ENCODE results near the gene JAM3.
A peak's percentile ranks its signal among the peaks of the same experiment; 100 is the strongest.
"Not testable (repeated sequence)": the region's sequence is repeated elsewhere in the genome, so short reads cannot be mapped to it uniquely, and the experiment has no call there.

Gene JAM3

DNA sequence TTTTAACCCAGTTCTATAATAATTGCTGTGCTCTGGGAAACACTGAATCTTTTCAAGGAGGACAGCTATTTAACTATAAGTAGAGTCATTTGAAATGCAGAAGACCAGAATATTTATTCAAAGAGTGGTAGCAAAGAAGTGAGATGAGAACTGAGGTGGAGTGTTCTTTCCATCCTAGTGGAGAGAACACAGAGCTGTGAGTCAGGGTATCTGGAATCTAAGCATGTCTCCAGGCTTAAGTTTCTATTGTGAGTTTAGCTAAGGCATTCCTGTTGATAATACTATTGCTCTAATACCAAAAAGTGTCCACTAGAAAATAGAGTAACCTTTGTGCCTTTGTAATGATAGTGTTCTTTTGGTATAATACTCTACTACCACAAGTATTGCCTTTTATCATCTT lies 32.4 kb downstream of the JAM3 start:
- Histone ChIP-seq H3K27me3 (ENCODE audit: control insufficient read depth, insufficient read depth, low read length) (no peaks in the 10 kb centered on the region), H3K4me3 (ENCODE audit: low read length) (no peak overlapping the region), H3K36me3 (ENCODE audit: control insufficient read depth, insufficient read depth, low read length) (no peaks in the 10 kb centered on the region), H3K27ac (ENCODE audit: low read depth, low read length) (no peak overlapping the region), H3K9ac (ENCODE audit: low read length) (no peak overlapping the region), H3K4me1 (ENCODE audit: control insufficient read depth, insufficient read depth, low read length) (no peaks in the 10 kb centered on the region)

DNA sequence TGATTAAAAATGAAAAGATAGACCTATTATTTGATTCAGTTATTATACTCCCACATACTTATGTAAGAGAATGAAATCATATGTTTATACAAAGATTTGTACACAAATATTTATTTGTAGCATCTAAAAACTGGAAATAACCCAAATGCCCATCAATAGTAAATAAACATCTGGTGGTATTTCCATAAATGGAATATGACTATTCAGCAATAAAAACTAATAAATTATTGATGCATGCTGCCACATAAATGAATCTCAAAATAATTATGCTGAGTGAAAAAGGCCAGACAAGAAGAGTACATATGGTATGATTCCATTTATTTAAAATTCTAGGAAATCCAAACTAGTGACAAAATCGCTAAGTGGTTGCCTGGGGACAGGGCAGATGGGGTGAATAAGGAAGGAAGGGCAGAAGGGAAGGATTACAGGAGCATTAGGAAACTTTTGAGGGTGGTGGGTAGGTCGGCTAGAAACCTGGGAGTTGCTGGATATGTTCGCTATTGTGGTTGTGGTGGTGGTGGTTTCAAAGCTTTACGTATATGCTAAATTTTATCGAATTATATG lies 41.5 kb downstream of the JAM3 start:
- Histone ChIP-seq H3K9ac (ENCODE audit: low read length) (no peak overlapping the region), H3K27me3 (ENCODE audit: control insufficient read depth, insufficient read depth, low read length) (no peaks in the 10 kb centered on the region), H3K4me3 (ENCODE audit: low read length) (no peak overlapping the region), H3K27ac (ENCODE audit: low read depth, low read length) (no peak overlapping the region), H3K4me1 (ENCODE audit: control insufficient read depth, insufficient read depth, low read length) (no peaks in the 10 kb centered on the region), H3K36me3 (ENCODE audit: control insufficient read depth, insufficient read depth, low read length) (no peaks in the 10 kb centered on the region)

- not testable (repeated sequence) for H3K4me3 ChIP-seq (ENCODE audit: low read length); H3K27ac ChIP-seq (ENCODE audit: low read depth, low read length); H3K9ac ChIP-seq (ENCODE audit: low read length); H3K27me3 ChIP-seq (ENCODE audit: control insufficient read depth, insufficient read depth, low read length); H3K4me1 ChIP-seq (ENCODE audit: control insufficient read depth, insufficient read depth, low read length); H3K36me3 ChIP-seq (ENCODE audit: control insufficient read depth, insufficient read depth, low read length)
Observed at GRCh38 chr11:134113787-134114186, 44.9 kb downstream of the JAM3 start.

- Histone ChIP-seq H3K9ac (ENCODE audit: low read length) (no peak overlapping the region), H3K4me3 (ENCODE audit: low read length) (no peak overlapping the region), H3K27me3 (ENCODE audit: control insufficient read depth, insufficient read depth, low read length) (no peaks in the 10 kb centered on the region), H3K27ac (ENCODE audit: low read depth, low read length) (no peak overlapping the region), H3K36me3 (ENCODE audit: control insufficient read depth, insufficient read depth, low read length) (no peaks in the 10 kb centered on the region), H3K4me1 (ENCODE audit: control insufficient read depth, insufficient read depth, low read length) (peaks cover 25% of the 10 kb centered on the region)
Observed at GRCh38 chr11:134116210-134116609, 47.3 kb downstream of the JAM3 start.

DNA sequence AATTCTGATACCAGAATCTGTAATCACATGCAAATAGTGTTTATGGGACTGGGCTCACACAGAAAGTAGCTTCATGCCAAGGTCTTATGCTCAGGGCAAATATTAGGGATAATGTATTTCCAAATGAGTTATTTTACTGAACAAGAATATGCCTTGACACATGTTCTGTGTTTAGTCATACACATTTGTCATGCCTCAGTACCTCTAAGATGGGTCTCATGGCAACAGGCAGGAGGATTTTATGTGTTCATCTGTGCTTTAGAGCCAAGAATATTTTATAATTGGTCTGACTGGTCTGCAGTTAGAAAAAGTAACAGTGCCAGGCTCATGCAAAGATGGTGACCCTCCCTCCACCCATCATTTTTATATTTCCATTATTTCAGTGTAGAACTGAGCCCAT lies 49.1 kb downstream of the JAM3 start:
- Histone ChIP-seq H3K27ac (ENCODE audit: low read depth, low read length) (peak overlapping the region; percentile 14), H3K4me1 (ENCODE audit: control insufficient read depth, insufficient read depth, low read length) (peaks cover 36% of the 10 kb centered on the region), H3K4me3 (ENCODE audit: low read length) (no peak overlapping the region), H3K36me3 (ENCODE audit: control insufficient read depth, insufficient read depth, low read length) (no peaks in the 10 kb centered on the region), H3K27me3 (ENCODE audit: control insufficient read depth, insufficient read depth, low read length) (no peaks in the 10 kb centered on the region), H3K9ac (ENCODE audit: low read length) (no peak overlapping the region)

DNA sequence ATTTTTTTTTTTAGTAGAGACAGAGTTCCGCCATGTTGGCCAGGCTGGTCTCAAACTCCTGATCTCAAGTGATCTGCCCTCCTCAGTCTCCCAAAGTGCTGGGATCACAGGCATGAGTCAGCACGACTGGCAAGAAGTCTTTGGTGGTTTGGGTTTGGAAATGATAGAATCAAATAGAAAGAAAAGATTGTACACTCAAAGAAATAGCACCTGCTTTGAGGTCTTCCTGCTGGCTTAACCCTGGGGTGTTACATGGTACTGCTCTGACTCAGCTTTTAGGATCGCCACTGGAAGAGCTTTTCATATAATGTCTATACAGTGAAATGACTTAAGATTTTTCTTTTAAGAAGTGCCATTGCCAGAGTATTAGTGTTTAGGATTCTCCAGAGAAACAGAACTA lies 50.2 kb downstream of the JAM3 start:
- no peaks in the 10 kb centered on the region for H3K27me3 ChIP-seq (ENCODE audit: control insufficient read depth, insufficient read depth, low read length)
- H3K4me3 ChIP-seq (ENCODE audit: low read length): no peak overlapping the region
- peaks cover 36% of the 10 kb centered on the region for H3K4me1 ChIP-seq (ENCODE audit: control insufficient read depth, insufficient read depth, low read length)
- H3K9ac ChIP-seq (ENCODE audit: low read length): no peak overlapping the region
- H3K27ac ChIP-seq (ENCODE audit: low read depth, low read length): peak overlapping the region; percentile 94
- H3K36me3 ChIP-seq (ENCODE audit: control insufficient read depth, insufficient read depth, low read length): no peaks in the 10 kb centered on the region

GRCh38 chr11:134120143-134120850 lies 51.4 kb downstream of the JAM3 start:
- H3K9ac ChIP-seq (ENCODE audit: low read length): no peak overlapping the region
- H3K4me3 ChIP-seq (ENCODE audit: low read length): peak overlapping the region; percentile 58
- H3K36me3 ChIP-seq (ENCODE audit: control insufficient read depth, insufficient read depth, low read length): no peaks in the 10 kb centered on the region
- H3K27me3 ChIP-seq (ENCODE audit: control insufficient read depth, insufficient read depth, low read length): no peaks in the 10 kb centered on the region
- peak overlapping the region; percentile 94 for H3K27ac ChIP-seq (ENCODE audit: low read depth, low read length)
- peaks cover 38% of the 10 kb centered on the region for H3K4me1 ChIP-seq (ENCODE audit: control insufficient read depth, insufficient read depth, low read length)

GRCh38 chr11:134120921-134121526 lies 52.2 kb downstream of the JAM3 start:
- Histone ChIP-seq H3K27me3 (ENCODE audit: control insufficient read depth, insufficient read depth, low read length) (no peaks in the 10 kb centered on the region), H3K36me3 (ENCODE audit: control insufficient read depth, insufficient read depth, low read length) (no peaks in the 10 kb centered on the region), H3K4me1 (ENCODE audit: control insufficient read depth, insufficient read depth, low read length) (peaks cover 46% of the 10 kb centered on the region), H3K4me3 (ENCODE audit: low read length) (peak overlapping the region; percentile 58), H3K9ac (ENCODE audit: low read length) (no peak overlapping the region), H3K27ac (ENCODE audit: low read depth, low read length) (peak overlapping the region; percentile 94)

DNA sequence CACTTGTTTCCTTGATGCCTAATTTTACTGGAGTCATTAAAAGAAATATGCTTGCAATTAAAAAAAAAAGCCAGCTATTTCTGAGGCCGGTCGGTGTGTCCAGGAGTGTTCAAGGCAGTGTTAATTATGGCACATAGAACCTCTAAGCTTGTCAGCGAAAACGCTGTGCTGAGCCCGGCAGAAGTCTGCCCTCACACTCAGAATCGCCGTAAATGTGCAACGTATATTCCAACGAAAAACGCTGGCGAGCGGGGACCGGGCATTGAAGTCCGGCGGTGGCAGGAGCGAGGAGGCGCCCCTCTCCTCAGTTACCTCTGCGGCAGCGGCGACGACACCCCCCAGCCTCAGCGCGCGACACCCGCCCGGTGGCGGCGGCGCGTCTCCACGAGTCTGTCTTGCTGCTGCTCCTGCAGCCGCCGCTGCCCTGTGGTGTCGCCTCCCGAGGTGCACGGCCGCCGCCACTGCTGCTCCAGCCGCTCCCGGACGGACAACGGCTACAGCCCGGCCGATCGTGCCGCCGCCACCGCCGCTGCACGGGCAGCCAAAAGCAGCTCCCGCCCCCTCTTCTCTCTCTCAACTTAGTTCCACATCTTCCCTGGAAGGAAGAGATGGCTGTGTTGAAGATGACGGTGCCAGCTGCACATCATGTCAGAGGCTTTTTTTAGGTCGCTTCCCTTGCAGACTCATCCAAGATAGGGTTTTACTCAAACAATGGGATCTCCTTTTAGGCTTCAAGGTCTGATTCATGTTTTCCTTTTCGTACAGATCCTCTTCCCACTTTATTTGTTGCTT lies 56.0 kb downstream of the JAM3 start:
- Histone ChIP-seq H3K27ac (ENCODE audit: low read depth, low read length) (peak overlapping the region; percentile 60), H3K4me3 (ENCODE audit: low read length) (peak overlapping the region; percentile 55), H3K9ac (ENCODE audit: low read length) (no peak overlapping the region), H3K36me3 (ENCODE audit: control insufficient read depth, insufficient read depth, low read length) (no peaks in the 10 kb centered on the region), H3K27me3 (ENCODE audit: control insufficient read depth, insufficient read depth, low read length) (no peaks in the 10 kb centered on the region), H3K4me1 (ENCODE audit: control insufficient read depth, insufficient read depth, low read length) (peaks cover 43% of the 10 kb centered on the region)

- peak overlapping the region; percentile 55 for H3K4me3 ChIP-seq (ENCODE audit: low read length)
- H3K27me3 ChIP-seq (ENCODE audit: control insufficient read depth, insufficient read depth, low read length): no peaks in the 10 kb centered on the region
- H3K9ac ChIP-seq (ENCODE audit: low read length): no peak overlapping the region
- peaks cover 37% of the 10 kb centered on the region for H3K4me1 ChIP-seq (ENCODE audit: control insufficient read depth, insufficient read depth, low read length)
- H3K36me3 ChIP-seq (ENCODE audit: control insufficient read depth, insufficient read depth, low read length): no peaks in the 10 kb centered on the region
- H3K27ac ChIP-seq (ENCODE audit: low read depth, low read length): peak overlapping the region; percentile 60
Observed at GRCh38 chr11:134125507-134125906, 56.6 kb downstream of the JAM3 start.

DNA sequence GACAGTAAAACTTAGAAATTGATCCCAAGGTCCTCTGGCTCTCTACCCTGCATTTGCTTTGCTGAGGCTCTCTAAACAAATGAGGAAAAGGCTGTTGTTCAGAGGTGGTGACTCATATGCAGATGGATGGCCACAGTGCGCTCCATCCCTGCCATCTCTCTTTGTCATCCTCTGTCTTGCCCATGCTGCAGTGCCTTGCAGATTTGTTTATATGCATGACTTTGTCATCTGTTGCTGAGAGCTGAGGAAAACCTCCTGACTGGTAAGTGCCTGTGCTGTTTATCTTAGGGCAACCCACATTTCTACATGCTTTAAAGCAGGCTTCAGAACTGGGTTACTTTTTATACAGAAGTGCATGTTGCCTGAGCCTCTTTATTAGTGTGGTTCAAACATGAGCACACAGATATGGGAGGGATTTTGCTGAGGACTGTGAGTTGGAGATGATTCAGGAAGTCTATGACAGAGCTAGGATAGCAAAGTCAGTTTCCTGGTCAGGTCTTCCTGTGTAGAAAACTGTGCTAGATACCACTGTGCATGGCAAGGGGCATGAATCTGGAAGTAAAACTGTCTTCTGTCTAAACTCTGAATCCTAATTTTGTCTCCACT lies 57.4 kb downstream of the JAM3 start:
- Histone ChIP-seq H3K4me3 (ENCODE audit: low read length) (no peak overlapping the region), H3K4me1 (ENCODE audit: control insufficient read depth, insufficient read depth, low read length) (peaks cover 29% of the 10 kb centered on the region), H3K36me3 (ENCODE audit: control insufficient read depth, insufficient read depth, low read length) (no peaks in the 10 kb centered on the region), H3K27me3 (ENCODE audit: control insufficient read depth, insufficient read depth, low read length) (no peaks in the 10 kb centered on the region), H3K9ac (ENCODE audit: low read length) (no peak overlapping the region), H3K27ac (ENCODE audit: low read depth, low read length) (peak overlapping the region; percentile 60)

GRCh38 chr11:134131628-134132244 lies 62.9 kb downstream of the JAM3 start:
- Histone ChIP-seq H3K27ac (ENCODE audit: low read depth, low read length) (no peak overlapping the region), H3K4me1 (ENCODE audit: control insufficient read depth, insufficient read depth, low read length) (peaks cover 3% of the 10 kb centered on the region), H3K4me3 (ENCODE audit: low read length) (no peak overlapping the region), H3K9ac (ENCODE audit: low read length) (no peak overlapping the region), H3K27me3 (ENCODE audit: control insufficient read depth, insufficient read depth, low read length) (no peaks in the 10 kb centered on the region), H3K36me3 (ENCODE audit: control insufficient read depth, insufficient read depth, low read length) (no peaks in the 10 kb centered on the region)

Measured in rectal smooth muscle tissue (tissue), 1 donor.